KMS-11 (cell line): Measurements from ENCODE around the gene PHF20.
A peak's percentile ranks its signal among the peaks of the same experiment; 100 is the strongest.

Experiments used
- H2AFZ ChIP-seq: fragments of 200-600 bp; sonication (generic); 2 replicates; pipeline ENCODE4 v1.6.1; 2016; ENCODE audit warnings: antibody characterized with exemption, mixed run types, low read depth
- H3K27ac ChIP-seq: fragments of 200-600 bp; sonication (generic); 2 replicates; pipeline ENCODE4 v1.6.1; 2016; ENCODE audit warnings: mild to moderate bottlenecking, mixed run types
- H3K27me3 ChIP-seq: fragments of 200-600 bp; sonication (generic); 2 replicates; pipeline ENCODE4 v1.6.1; 2017; ENCODE audit warnings: mild to moderate bottlenecking, low read depth, mixed run types, moderate library complexity; ENCODE audit not compliant: insufficient read depth
- H3K36me3 ChIP-seq: fragments of 200-600 bp; sonication (generic); 2 replicates; pipeline ENCODE4 v1.6.1; 2017; ENCODE audit warnings: mild to moderate bottlenecking, mixed run types; ENCODE audit not compliant: insufficient read depth
- H3K4me1 ChIP-seq: fragments of 200-600 bp; sonication (generic); 2 replicates; pipeline ENCODE4 v1.6.1; 2016; ENCODE audit warnings: mild to moderate bottlenecking, low read depth, mixed run types; ENCODE audit not compliant: poor library complexity, severe bottlenecking
- H3K4me2 ChIP-seq: fragments of 200-600 bp; sonication (generic); 2 replicates; pipeline ENCODE4 v1.7.0; 2016; ENCODE audit warnings: mild to moderate bottlenecking, mixed run types
- H3K4me3 ChIP-seq: fragments of 200-600 bp; sonication (generic); IDR thresholded peaks from 2 replicates; pipeline ENCODE4 v1.6.1; 2017; ENCODE audit warnings: low read depth, low read length, mixed read lengths; ENCODE audit not compliant: insufficient read depth
- H3K79me2 ChIP-seq: fragments of 200-600 bp; sonication (generic); 2 replicates; pipeline ENCODE4 v1.6.1; 2016; ENCODE audit warnings: low read depth, mixed run types; ENCODE audit not compliant: insufficient read depth
- H3K9ac ChIP-seq: fragments of 200-600 bp; sonication (generic); 2 replicates; pipeline ENCODE4 v1.6.1; 2016; ENCODE audit warnings: mild to moderate bottlenecking, mixed run types
- H4K20me1 ChIP-seq: fragments of 200-600 bp; sonication (generic); 2 replicates; pipeline ENCODE4 v1.6.1; 2016; ENCODE audit warnings: mild to moderate bottlenecking, mixed run types; ENCODE audit not compliant: insufficient read depth
- CTCF ChIP-seq: fragments of 200-600 bp; sonication (generic); conservative IDR thresholded peaks from 2 replicates; pipeline ENCODE4 v1.6.1; 2017; ENCODE audit warnings: low read depth, mild to moderate bottlenecking, antibody characterized with exemption, low read length, moderate library complexity, mixed read lengths

The PHF20 gene

GRCh38 chr20:35883778-35884540 is 112.1 kb downstream of the PHF20 start:
- no peak overlapping the region for H3K27ac ChIP-seq
- H3K4me2 ChIP-seq: no peak overlapping the region
- no peaks in the 10 kb centered on the region for H4K20me1 ChIP-seq
- no peak overlapping the region for H2AFZ ChIP-seq
- H3K27me3 ChIP-seq: no peaks in the 10 kb centered on the region
- TF ChIP-seq CTCF: peak; percentile 77
- H3K4me3 ChIP-seq: no peak overlapping the region
- H3K36me3 ChIP-seq: no peaks in the 10 kb centered on the region
- H3K9ac ChIP-seq: no peak overlapping the region
- H3K79me2 ChIP-seq: no peaks in the 10 kb centered on the region
- H3K4me1 ChIP-seq: peaks cover 6% of the 10 kb centered on the region

- Histone ChIP-seq H3K4me2 (no peak overlapping the region), H3K9ac (no peak overlapping the region), H3K4me3 (no peak overlapping the region), H3K4me1 (peaks cover 6% of the 10 kb centered on the region), H3K36me3 (no peaks in the 10 kb centered on the region), H2AFZ (no peak overlapping the region), H3K79me2 (no peaks in the 10 kb centered on the region), H3K27me3 (no peaks in the 10 kb centered on the region), H3K27ac (no peak overlapping the region), H4K20me1 (no peaks in the 10 kb centered on the region)
- no peak; the same call in none of the 2 replicates for TF ChIP-seq CTCF
Measured at GRCh38 chr20:35884541-35884865, 112.7 kb downstream of the PHF20 start.

- TF ChIP-seq CTCF: no peak
- Histone ChIP-seq H3K27me3 (no peaks in the 10 kb centered on the region), H3K4me2 (no peak overlapping the region), H2AFZ (no peak overlapping the region), H3K36me3 (no peaks in the 10 kb centered on the region), H3K4me1 (peaks cover 6% of the 10 kb centered on the region), H3K27ac (no peak overlapping the region), H3K9ac (no peak overlapping the region), H3K4me3 (no peak overlapping the region), H4K20me1 (no peaks in the 10 kb centered on the region), H3K79me2 (no peaks in the 10 kb centered on the region)
Measured at GRCh38 chr20:35885212-35885611, 113.4 kb downstream of the PHF20 start.

GRCh38 chr20:35886537-35886936 is 114.7 kb downstream of the PHF20 start:
- Histone ChIP-seq H3K27ac (no peak overlapping the region), H3K4me3 (no peak overlapping the region), H3K4me2 (no peak overlapping the region), H3K9ac (no peak overlapping the region), H3K27me3 (no peaks in the 10 kb centered on the region), H3K4me1 (peaks cover 6% of the 10 kb centered on the region), H3K36me3 (no peaks in the 10 kb centered on the region), H3K79me2 (no peaks in the 10 kb centered on the region), H4K20me1 (no peaks in the 10 kb centered on the region), H2AFZ (no peak overlapping the region)
- TF ChIP-seq CTCF: no peak
